GM13977 (cell line): Measurements from ENCODE around the gene ANKRD23.

Source experiments
- DNase-seq: peaks from one replicate; pipeline ENCODE4 v3.0.0; 2012; ENCODE audit warnings: low spot score
- CTCF ChIP-seq: IDR thresholded peaks from 2 replicates; pipeline ENCODE4 v1.5.1; 2012; ENCODE audit warnings: mild to moderate bottlenecking, control low read depth; ENCODE audit not compliant: insufficient read depth; ENCODE audit errors: extremely low read depth, missing control alignments
- in situ Hi-C: fragments of 300-500 bp; cut with MboI; formaldehyde crosslinking; loops from one replicate; pipeline ENCODE4 v1.12.0; 2022; ENCODE audit warnings: low sequenced_read_pairs, low pct_unique_long_range_greater_than_20kb, mixed read lengths, inconsistent platforms; ENCODE audit not compliant: unreplicated experiment

ANKRD23 gene

GRCh38 chr2:96877042-96877451 is 33.2 kb upstream of the ANKRD23 start:
- no peak for DNase-seq
- no peak for TF ChIP-seq CTCF
- in situ Hi-C loops: no loop called here

- TF ChIP-seq CTCF: no peak
- in situ Hi-C loops: no loop called here
- no peak for DNase-seq
Measured at GRCh38 chr2:96876269-96877041, 32.6 kb upstream of the ANKRD23 start.

GRCh38 chr2:96875498-96876268 is 31.9 kb upstream of the ANKRD23 start:
- in situ Hi-C loops: no loop called here
- TF ChIP-seq CTCF: no peak

GRCh38 chr2:96874198-96874831 is 30.5 kb upstream of the ANKRD23 start:
- in situ Hi-C loops: no loop called here
- DNase-seq: peak; percentile 65
- no peak for TF ChIP-seq CTCF

More at GRCh38 chr2:96875498-96876268, 31.9 kb upstream of the ANKRD23 start:
- DNase-seq: no peak

- in situ Hi-C loops: no loop called here
- no peak for DNase-seq
- no peak for TF ChIP-seq CTCF
Measured at GRCh38 chr2:96873651-96874096, 29.9 kb upstream of the ANKRD23 start.

GRCh38 chr2:96872591-96873349 is 28.9 kb upstream of the ANKRD23 start:
- TF ChIP-seq CTCF: no peak
- in situ Hi-C loops: no loop called here
- no peak for DNase-seq
